Aorta (tissue), 5 donors: ENCODE results near the gene FBN1. TPM values are rescaled to one million over a fixed set of nuclear protein-coding genes. Genes with fewer than 3 reads are reported as not detected.

Experiments used
- ATAC-seq: fragments of 200-7000 bp; cut with Tn5 transposase; one replicate; pipeline ENCODE4 v1.9.1; 2022; ENCODE audit warnings: moderate library complexity; ENCODE audit not compliant: low FRiP score
- DNase-seq, 2 donors: peaks; one replicate each; pipeline ENCODE4 v3.0.0-alpha.2; 2020
- H3K27ac ChIP-seq, 2 donors: one replicate each; pipeline ENCODE4 v1.5.1; 2013; ENCODE audit warnings: low read length in 2 of 2, mild to moderate bottlenecking in 2 of 2, moderate library complexity in 2 of 2, control low read depth in 1 of 2, inconsistent platforms in 1 of 2, low read depth in 1 of 2
- H3K27me3 ChIP-seq, 2 donors: one replicate each; pipeline ENCODE4 v1.6.1; 2013; ENCODE audit warnings: control low read depth in 1 of 2, low read length in 1 of 2, mild to moderate bottlenecking in 1 of 2, moderate library complexity in 1 of 2; ENCODE audit not compliant: insufficient read depth in 2 of 2, control insufficient read depth in 1 of 2
- H3K36me3 ChIP-seq, 2 donors: one replicate each; pipeline ENCODE4 v1.6.1; 2013; ENCODE audit warnings: control low read depth in 1 of 2, low read length in 1 of 2, mild to moderate bottlenecking in 1 of 2; ENCODE audit not compliant: insufficient read depth in 2 of 2, control insufficient read depth in 1 of 2
- H3K4me1 ChIP-seq, 2 donors: one replicate each; pipeline ENCODE4 v1.6.1; 2013; ENCODE audit warnings: low read length in 2 of 2, control low read depth in 1 of 2, mild to moderate bottlenecking in 1 of 2, moderate library complexity in 1 of 2; ENCODE audit not compliant: insufficient read depth in 2 of 2, control insufficient read depth in 1 of 2
- H3K4me3 ChIP-seq, 2 donors: one replicate each; pipeline ENCODE4 v1.5.1; 2013; ENCODE audit warnings: low read length in 2 of 2, control low read depth in 1 of 2, mild to moderate bottlenecking in 1 of 2
- H3K9me3 ChIP-seq: one replicate; pipeline ENCODE4 v1.6.1; 2013; ENCODE audit warnings: mild to moderate bottlenecking, low read length; ENCODE audit not compliant: control insufficient read depth
- WGBS, 2 donors: extraction: QIAGEN DNeasy Blood & Tissue Kit; methylation state at CpG; one replicate each; pipeline ENCODE4 v1.1.7; 2013; 5-methylcytosine and 5-hydroxymethylcytosine counted together
- intact Hi-C, 2 donors: fragments of 100-400 bp; cut with DNase I; formaldehyde crosslinking; loops; one replicate each; pipeline versions ENCODE4 v1.14.2 to v1.15.0; 2022
- polyA plus RNA-seq, 2 donors: library from polyadenylated mRNA; stranded (reverse); fragments of 200-250 nt; gene quantifications; one replicate each; pipeline ENCODE4 v1.2.3, GENCODE V29; 2013
- total RNA-seq, 2 donors: library from RNA; stranded (reverse); fragmentation: NEBNext Ultra II Directional; extraction: Animal tissue kit (Norgen Biotek cat#: 25700); gene quantifications; one replicate each; pipeline ENCODE4 v1.2.1, GENCODE V29; 2021
- donor health status: healthy with polysubstance abuse.
- donor health status: Bipolar disorder and iron deficiency.
- donor health status: DM: no; HTN: no; CAD: no.
- donor health status: DM: no; HTN: no; CAD: no.
- donor health status: DM: yes; HTN: yes; CAD: no.

FBN1 gene
- total and polyA plus RNA-seq, 4 donors: 24.7 to 529 (median 141) TPM

DNA sequence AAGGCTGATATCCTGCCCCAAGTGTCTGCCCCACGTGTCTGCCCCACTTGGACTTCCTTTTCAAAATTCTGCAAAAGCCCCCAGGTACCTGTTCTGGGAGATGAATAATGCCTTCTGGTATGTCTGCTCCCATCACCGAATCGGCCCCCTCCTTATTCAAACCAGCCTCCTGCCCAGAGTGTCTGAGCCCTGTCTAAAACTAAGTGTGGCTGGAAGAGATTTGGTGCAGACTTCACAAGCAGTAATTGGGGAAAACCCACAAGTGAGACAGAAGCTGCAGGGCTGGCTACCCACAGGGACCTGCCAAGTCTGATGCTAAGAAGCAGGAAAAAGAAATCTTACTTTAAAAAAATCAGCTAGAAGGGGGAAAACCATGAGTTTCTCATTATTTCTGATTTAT lies 229.2 kb downstream of the FBN1 start:
- Histone ChIP-seq H3K9me3 (no peaks in the 10 kb centered on the region), H3K4me1 (peaks cover 10 to 15% of the 10 kb centered on the region in 2 donors), H3K4me3 (no peak overlapping the region), H3K27ac (no peak overlapping the region), H3K36me3 (peaks cover 0 to 1% of the 10 kb centered on the region in 2 donors), H3K27me3 (no peaks in the 10 kb centered on the region)
- 3 to 11% methylated on average over 3 of the region's 3 CpGs for WGBS, 2 donors
- intact Hi-C loops: loop anchor here (10.0 kb wide), 2 partner anchors 62 to 192 kb away; no protein-coding TSS in a partner anchor
- ATAC-seq (no peak), DNase-seq (no peak)

DNA sequence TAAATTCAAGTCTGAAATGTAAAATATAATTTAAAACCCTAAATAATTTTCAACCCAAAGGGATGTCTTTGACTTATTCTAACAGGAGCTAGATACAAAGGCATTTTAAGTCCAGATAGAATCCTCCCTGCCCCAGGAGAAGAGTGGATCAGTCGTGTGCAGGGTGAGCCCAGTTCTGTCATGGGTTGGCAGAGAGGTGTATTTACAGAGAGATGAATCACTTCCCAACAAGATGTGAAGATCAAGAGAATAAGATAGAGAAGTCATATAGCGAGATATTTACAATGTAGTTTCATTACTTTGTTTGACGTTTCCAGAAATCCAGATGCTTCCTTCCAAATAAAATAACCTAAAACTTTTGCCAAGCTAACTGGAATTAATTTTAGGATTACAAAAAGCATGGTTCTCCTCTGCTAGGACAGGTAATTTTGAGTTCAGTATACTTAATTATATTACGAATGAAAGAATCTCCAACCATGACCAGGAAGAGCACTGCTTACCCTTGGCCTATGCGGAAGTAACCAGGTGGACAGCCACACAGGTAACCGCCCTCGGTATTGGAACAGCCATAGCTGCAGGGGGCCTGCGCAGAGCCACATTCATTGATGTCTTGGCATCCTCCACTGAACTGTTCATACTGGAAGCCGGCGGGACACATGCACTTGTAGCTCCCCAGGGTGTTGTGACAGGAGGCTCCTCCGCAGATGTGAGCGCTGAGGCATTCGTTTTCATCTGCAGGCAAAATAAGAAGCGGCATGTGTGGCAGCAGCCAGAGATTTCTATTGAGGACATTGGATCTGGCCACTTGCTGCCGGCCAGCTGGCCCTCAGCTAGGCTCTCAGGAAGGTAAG lies 230.2 kb downstream of the FBN1 start:
- Histone ChIP-seq H3K4me3 (no peak overlapping the region), H3K27ac (peak overlapping the region in 1 of 2 donors; percentile 17), H3K27me3 (no peaks in the 10 kb centered on the region), H3K4me1 (peaks cover 10 to 15% of the 10 kb centered on the region in 2 donors), H3K36me3 (peaks cover 1 to 2% of the 10 kb centered on the region in 2 donors), H3K9me3 (no peaks in the 10 kb centered on the region)
- DNase-seq (no peak), ATAC-seq (no peak)
- WGBS, 2 donors: 74 to 76% methylated on average over 15 of the region's 15 CpGs
- intact Hi-C loops: loop anchor here (10.0 kb wide), 2 partner anchors 60 to 190 kb away; no protein-coding TSS in a partner anchor

DNA sequence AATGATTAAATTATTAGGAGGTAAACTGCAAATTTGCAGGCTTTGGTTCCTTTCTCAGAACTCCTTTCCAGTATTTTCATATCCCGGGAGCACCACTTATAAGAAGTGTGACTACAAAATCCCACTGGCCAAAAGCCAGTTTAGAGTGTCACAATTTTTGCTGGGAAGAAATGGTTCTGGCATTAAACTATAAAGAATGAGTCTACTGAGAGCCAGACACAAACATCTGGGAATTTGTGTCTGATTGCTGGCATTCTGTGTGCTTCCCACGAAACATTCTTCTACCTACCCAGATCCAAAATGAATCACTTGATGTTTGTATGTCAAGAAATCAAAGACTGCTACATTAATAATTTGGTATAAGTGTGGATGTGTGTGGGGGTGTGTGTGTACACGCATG lies 231.5 kb downstream of the FBN1 start:
- peaks cover 9 to 12% of the 10 kb centered on the region in 2 donors for H3K4me1 ChIP-seq
- H3K36me3 ChIP-seq: peaks cover 0 to 2% of the 10 kb centered on the region in 2 donors
- 15% methylated on average over 3 of the region's 3 CpGs for WGBS, 2 donors
- peak overlapping the region in 1 of 2 donors; percentile 14 for H3K27ac ChIP-seq
- no peak overlapping the region for H3K4me3 ChIP-seq
- no peaks in the 10 kb centered on the region for H3K9me3 ChIP-seq
- peak; percentile 49 for ATAC-seq
- no peak for DNase-seq
- no peaks in the 10 kb centered on the region for H3K27me3 ChIP-seq
- intact Hi-C loops: loop anchor here (5.0 to 10.0 kb wide), 3 partner anchors 57 to 189 kb away; no protein-coding TSS in a partner anchor

DNA sequence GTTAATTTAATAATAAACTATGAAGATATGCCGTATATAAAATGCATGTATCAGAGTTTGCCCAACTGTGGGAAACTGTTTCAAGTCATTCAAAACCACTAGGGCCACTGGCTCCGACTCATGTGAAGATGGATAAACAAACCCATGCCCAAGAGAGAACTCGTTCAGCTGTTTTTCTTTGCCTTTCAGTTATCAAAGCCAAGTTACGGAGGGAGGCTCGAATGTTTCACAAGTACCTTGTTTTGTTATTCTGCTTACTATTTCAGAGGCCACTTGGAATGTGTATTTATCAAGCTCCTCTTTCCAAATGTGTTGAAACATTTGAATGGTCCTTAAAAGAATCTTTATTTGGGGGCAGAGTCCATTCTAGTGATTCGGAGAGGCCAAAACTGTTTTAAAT lies 232.2 kb downstream of the FBN1 start:
- no peaks in the 10 kb centered on the region for H3K27me3 ChIP-seq
- DNase-seq (no peak), ATAC-seq (peak; percentile 53)
- H3K4me3 ChIP-seq: peak overlapping the region in 1 of 2 donors; percentile 14
- intact Hi-C loops: loop anchor here (5.0 to 10.0 kb wide), 3 partner anchors 56 to 189 kb away; no protein-coding TSS in a partner anchor
- H3K36me3 ChIP-seq: peaks cover 0 to 2% of the 10 kb centered on the region in 2 donors
- H3K9me3 ChIP-seq: no peaks in the 10 kb centered on the region
- peak overlapping the region; percentile 38 to 54 for H3K27ac ChIP-seq
- whole genome bisulfite sequencing, 2 donors: 4 to 7% methylated on average over 6 of the region's 6 CpGs
- H3K4me1 ChIP-seq: peaks cover 7 to 9% of the 10 kb centered on the region in 2 donors

DNA sequence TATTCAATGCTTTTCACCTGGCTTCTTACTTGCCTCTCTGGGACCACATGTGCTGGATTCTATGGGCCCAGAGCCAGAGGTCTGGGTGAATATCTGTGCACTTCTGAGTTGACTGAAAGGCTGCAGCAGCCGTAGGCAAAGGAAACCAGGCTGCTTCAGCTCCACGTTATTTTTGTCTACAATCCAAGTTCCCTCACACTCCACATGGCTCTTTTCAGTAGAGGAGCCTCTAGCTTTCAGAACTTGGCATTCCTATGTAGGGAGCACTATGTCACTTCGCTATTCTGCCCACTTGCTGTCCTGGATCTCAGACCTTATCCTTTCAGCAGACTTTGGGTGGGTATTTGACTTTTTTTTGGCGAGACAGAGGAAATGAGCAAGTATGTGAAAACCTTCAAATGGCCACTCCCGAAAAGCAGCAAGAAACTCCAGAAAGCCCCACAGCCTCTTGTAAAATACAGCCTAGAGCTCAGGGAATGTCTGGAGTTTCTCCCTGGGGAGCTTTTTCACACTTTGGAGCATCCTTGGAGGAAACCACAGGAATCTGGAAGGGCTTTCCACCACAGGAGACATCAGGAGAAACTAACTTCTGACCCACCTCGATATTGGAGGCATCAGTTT lies 233.4 kb downstream of the FBN1 start:
- Histone ChIP-seq H3K36me3 (peaks cover 0 to 2% of the 10 kb centered on the region in 2 donors), H3K27ac (peak overlapping the region; percentile 72 to 98), H3K27me3 (no peaks in the 10 kb centered on the region), H3K4me1 (peaks cover 4 to 9% of the 10 kb centered on the region in 2 donors), H3K4me3 (no peak overlapping the region), H3K9me3 (no peaks in the 10 kb centered on the region)
- DNase-seq (no peak), ATAC-seq (peak; percentile 33)
- 3 to 8% methylated on average over 6 of the region's 6 CpGs for WGBS, 2 donors
- intact Hi-C loops: loop anchor here (5.0 to 10.0 kb wide), 3 partner anchors 55 to 187 kb away; no protein-coding TSS in a partner anchor

DNA sequence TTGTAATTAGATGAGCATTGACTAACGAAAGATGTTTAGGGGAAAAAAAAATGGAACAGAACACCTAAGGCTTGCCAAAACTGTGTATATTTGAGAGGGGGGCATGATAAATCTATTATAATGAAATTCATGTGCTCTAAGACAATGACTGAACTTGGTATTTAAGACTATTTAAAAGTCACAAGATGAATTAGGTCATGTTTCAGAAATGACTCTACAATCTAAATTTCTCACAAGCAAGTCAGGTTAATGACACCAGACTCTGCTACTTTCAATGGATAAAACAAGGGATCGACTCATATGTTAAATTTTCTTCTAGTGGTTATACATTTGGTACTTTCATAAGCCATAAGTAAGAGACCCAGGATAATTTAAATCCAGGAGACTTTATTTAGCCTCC lies 235.9 kb downstream of the FBN1 start:
- no peak for ATAC-seq
- peaks cover 0 to 2% of the 10 kb centered on the region in 2 donors for H3K36me3 ChIP-seq
- H3K27me3 ChIP-seq: no peaks in the 10 kb centered on the region
- H3K27ac ChIP-seq: no peak overlapping the region
- peaks cover 4 to 11% of the 10 kb centered on the region in 2 donors for H3K4me1 ChIP-seq
- 95 to 97% methylated on average over 2 of the region's 2 CpGs for WGBS, 2 donors
- intact Hi-C loops: loop anchor here (5.0 to 10.0 kb wide), 3 partner anchors 52 to 185 kb away; no protein-coding TSS in a partner anchor
- H3K9me3 ChIP-seq: no peaks in the 10 kb centered on the region
- no peak overlapping the region for H3K4me3 ChIP-seq
- DNase-seq: no peak

DNA sequence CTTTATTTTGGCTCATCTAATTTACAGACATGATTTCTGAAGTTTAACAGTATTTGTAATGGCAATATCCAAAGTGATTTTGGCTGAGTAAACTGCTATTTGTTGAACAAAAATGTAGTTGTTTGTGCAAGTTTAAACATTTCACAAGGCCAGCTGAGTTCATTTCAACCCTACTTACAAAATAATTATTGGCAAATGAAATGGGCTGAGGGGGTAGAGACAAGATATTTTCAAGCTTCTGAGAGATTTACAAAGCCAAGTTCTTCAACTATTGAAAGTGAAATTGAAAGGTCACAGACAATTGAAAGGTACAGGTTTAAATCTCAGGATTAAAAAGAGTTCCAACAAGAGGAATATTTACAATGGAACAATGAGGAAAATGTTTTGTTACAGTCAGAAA lies 237.2 kb downstream of the FBN1 start:
- no peak for ATAC-seq
- H3K27ac ChIP-seq: no peak overlapping the region
- intact Hi-C loops: no loop called here
- H3K4me1 ChIP-seq: peaks cover 4 to 11% of the 10 kb centered on the region in 2 donors
- no peaks in the 10 kb centered on the region for H3K27me3 ChIP-seq
- no peaks in the 10 kb centered on the region for H3K9me3 ChIP-seq
- H3K36me3 ChIP-seq: peaks cover 0 to 2% of the 10 kb centered on the region in 2 donors
- H3K4me3 ChIP-seq: no peak overlapping the region
- DNase-seq: no peak

DNA sequence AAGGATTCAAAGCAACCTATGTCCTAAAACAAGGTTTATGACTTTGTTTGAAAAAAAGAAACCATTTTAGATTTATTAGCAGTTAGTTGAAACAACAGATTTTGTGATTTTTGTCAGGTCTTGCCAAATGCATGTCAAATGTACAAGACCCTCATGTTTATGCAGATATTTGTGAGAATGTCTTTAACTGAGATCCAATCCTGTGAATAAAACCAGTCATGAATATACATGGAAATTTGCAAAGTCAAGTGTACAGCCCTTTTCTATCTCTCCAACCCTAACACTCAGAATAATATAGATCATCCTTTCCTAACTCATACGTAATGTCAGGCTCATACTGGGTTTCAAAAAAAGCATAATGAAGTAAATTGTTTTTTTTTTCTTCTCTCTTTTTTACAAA lies 237.9 kb downstream of the FBN1 start:
- 24 to 64% methylated on average over 1 of the region's 1 CpG for WGBS, 2 donors
- peaks cover under 1 to 6% of the 10 kb centered on the region in 2 donors for H3K4me1 ChIP-seq

More for the DNA sequence above, 237.9 kb downstream of the FBN1 start:
- Histone ChIP-seq H3K4me3 (no peak overlapping the region), H3K27ac (no peak overlapping the region), H3K9me3 (no peaks in the 10 kb centered on the region), H3K36me3 (peaks cover 0 to 2% of the 10 kb centered on the region in 2 donors), H3K27me3 (no peaks in the 10 kb centered on the region)
- DNase-seq (no peak), ATAC-seq (no peak)
- intact Hi-C loops: no loop called here
